ENCODE results near the gene ERI3.

ERI3 gene

DNA sequence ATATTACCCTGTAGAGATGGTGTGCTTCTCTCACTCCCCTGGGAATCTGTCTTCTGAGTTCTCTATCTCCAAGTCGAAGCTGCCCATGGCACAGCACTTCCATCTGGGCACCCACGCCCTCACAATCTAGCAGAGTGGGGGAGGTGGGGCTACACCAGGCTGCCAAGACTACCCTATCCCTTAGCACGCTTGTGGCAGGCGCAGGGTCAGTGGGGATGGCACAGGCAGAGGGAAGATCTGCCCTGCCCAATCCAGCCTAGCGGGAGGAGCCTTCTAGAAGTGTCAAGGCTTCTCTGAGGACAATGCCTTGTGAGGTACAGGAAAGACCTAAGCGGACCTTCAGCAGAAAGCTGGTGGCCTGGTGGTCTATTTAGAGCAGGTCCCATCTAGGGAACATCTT is 92.6 kb downstream of the ERI3 start:
- no peak for DNase-seq (ENCODE audit: low read depth in 2 of 2)

DNA sequence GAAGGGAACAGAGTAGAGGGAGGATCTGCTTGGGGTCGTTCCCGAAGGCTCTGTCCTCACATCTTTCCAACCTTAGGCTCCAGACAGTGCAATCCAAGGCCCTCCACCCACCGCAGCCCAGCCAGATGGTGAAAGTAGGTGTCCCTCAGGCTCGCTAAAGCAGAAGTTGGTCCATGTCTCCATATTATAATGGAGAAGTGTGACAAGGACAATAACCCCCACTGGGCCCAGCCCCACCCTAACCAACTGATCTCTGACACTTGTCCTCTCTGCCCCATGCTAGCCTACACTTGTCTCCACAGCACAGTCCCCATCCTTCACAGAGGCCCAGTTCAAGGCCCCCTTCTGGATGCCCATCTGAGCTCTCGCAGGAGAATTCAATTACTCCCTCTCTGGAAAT is 93.1 kb downstream of the ERI3 start:
- DNase-seq (ENCODE audit: low read depth in 2 of 2), result no peak

DNA sequence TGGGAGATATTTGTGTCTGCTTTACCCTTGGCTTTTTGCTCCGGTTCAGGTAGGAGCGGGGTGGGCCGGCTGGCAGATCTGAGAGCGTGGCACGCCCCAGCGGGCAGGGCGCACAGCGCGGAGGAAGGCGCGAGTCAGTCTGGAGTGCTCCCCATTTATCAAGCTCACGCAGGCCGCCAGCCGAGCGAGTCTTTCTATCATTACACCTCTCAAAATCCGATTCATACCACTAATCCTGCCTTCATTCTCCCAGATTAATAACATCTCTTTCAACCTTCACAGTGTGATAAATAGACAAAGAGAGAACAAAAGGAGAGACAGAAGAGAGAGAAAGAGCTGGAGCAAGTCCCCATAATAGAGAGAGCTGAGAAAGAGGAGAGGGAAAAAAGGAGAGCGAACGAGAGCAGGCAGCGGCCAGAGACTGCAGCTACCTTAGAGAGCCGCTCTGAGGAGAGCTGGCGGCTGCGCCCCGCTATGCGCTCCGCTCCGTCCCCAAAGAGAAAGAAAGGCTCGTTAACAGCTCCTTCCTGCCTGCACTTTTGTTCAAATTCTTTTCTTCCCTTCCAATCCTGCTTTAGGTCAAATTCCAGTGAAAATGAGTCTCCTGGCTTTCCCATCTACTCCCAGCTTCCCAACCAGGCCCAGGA is 93.8 kb downstream of the ERI3 start:
- DNase-seq (ENCODE audit: low read depth in 2 of 2), result no peak

DNA sequence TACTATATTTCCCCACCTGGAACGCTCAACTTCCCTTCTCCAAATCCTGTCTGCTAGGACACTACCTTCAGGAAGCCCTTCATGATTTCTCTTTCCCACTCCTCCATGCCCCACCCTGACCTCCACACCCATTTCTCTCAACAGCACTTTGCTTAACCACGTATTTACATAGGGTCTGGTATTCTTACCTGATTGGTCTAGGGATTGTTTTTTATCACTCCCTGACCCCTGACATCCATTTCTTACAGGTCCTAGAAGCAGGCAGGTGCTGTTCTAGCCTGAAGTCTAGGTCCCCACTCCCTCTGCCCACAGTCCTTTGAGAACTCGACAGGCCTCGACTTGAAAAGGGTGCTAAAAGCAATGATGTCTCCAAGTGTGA is 94.3 kb downstream of the ERI3 start:
- DNase-seq (ENCODE audit: low read depth in 2 of 2), result no peak

DNA sequence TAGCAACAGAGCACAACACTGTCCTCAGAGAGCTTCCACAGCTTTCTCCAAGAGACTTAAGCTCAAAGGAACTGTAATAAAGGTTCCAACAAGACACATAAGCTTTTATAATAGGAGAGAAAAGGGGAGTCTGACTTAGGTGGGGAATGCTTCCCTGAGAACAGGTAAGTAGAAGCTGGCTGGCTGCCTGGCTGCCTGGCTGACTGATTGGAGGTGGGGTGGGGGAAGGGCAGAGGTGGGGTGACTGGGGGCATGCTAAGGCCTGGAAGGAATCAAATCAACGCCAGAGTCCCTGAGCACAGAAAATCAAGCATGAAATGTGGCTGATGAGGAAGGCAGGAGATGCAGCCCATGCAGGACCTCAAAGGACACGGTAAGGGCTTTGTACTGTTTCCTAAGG is 96.0 kb downstream of the ERI3 start:
- DNase-seq (ENCODE audit: low read depth in 2 of 2), result no peak

DNA sequence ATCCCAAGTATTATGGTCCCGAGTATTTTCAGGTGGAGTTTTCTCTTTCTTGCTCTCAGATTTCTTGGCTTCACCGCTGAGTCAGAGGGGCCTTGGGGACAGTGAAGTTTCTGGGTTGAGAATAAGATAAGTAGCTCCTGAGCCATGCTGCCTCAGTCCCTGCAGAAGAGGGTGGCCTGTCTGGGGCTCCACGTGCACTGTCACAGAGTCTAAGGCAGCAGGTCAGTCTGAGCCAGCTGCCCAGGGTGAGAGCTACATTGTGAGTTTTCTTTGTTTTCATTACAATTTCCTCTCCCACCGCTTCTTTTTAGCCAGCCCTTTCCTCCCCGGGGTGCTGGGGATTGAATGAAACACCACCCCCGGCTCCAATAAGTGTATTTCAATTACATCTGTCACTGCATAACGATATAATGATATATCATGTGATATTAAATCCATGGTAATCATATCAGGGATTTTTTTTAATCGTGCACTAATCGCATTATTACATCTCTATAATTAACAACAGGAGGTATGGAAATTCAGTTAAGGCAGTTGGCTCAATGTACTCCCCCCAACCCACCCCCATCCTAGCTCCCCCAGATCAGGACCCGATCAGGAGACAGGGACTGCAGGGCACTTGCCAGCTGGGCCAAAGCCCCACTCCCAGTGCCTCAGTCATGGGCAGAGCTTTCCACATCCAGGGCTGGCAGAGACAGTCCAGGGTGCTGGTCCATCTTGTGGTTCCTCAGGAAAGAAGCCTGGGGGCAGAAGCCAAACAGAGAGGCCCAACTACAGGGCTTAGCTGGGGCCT is 98.1 kb downstream of the ERI3 start:
- no peak for DNase-seq (ENCODE audit: low read depth in 2 of 2)

DNA sequence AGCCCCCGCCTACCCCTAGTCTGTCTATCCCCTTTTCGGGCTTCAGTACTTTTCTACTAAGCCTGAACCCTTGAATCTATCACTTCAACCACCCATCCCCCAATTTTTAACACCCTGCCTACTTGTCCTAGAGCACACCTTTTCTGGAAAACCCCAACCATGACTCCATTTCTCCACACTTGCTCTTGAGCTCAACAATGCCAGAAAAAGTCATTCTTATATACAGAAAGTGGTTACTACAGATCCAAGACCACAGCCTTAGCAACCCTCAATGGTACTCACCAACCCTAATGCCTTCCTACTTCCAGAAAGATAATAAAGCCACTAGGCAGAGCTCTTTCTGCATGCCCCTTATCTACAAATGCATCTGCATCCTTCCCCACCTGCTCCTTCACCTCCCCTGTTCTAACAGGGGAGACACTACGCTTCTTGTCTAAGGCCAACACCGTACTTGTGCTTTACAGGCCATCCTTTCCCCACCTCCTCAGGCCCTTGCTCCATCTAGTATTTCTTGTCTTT is 100.6 kb downstream of the ERI3 start:
- DNase-seq (ENCODE audit: low read depth in 2 of 2), result peak in 1 of 2 donors; percentile 7

GRCh38 chr1:44251989-44252671 is 102.9 kb downstream of the ERI3 start:
- DNase-seq (ENCODE audit: low read depth in 2 of 2), result no peak

GRCh38 chr1:44251486-44251885 is 103.6 kb downstream of the ERI3 start:
- no peak for DNase-seq (ENCODE audit: low read depth in 2 of 2)

DNA sequence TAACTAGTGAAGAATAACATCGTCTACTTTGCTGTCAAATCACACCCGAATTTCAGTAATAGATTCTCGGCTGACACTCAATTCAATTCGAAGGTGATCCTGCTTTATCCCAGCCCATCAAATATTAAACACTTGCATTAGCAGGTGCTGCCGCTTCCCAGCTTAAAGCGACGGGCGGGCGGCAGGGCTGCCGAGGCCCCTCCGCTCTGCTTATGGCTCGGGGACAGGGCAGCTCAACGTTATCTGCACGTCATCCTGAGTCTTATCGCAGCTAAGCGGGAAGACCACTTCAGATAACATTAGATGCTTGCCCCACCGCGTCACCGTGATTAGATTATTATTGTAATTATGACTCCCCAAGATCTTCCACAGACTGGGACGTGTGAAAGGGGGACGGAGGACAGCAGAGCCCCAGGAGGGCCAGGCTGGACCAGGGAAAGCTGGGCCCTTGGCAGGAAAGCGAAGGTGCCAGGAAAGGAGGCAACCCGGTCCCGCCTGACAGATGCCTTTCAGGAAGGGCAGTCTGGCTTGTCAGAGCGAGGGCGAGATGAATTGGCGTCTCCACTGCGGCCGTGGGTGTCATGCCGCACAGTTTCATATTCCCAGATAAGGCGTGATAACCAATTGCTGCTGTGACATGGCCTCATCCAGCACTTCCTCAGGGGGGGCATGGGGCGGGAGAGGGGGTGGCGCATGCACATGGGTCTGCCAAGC is 104.8 kb downstream of the ERI3 start:
- DNase-seq (ENCODE audit: low read depth in 2 of 2), result no peak

GRCh38 chr1:44249543-44249942 is 105.5 kb downstream of the ERI3 start:
- DNase-seq (ENCODE audit: low read depth in 2 of 2), result no peak

- no peak for DNase-seq (ENCODE audit: low read depth in 2 of 2)
Measured at GRCh38 chr1:44246806-44247205, 108.3 kb downstream of the ERI3 start.

DNA sequence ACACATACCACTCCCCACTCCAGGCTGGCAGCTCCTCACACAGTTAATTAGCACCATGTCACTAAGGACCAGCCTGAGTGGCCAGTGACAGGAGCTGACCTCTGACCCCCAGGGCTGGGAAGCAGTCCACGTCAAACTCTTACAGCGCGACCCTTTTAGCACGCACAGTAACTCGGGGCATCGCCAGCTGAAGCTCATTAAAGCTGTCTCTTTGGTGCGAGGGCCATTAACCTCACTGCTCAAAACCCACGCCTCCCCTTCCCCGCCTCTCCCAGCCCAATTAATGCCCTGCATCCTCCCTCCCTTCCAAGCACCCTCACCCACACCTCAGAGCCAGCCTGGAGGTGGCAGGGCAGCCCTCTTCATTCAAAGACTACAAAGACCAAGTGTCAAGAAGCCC is 110.1 kb downstream of the ERI3 start:
- no peak for DNase-seq (ENCODE audit: low read depth in 2 of 2)

- no peak for DNase-seq (ENCODE audit: low read depth in 2 of 2)
Measured at GRCh38 chr1:44243782-44244495, 111.1 kb downstream of the ERI3 start.

DNA sequence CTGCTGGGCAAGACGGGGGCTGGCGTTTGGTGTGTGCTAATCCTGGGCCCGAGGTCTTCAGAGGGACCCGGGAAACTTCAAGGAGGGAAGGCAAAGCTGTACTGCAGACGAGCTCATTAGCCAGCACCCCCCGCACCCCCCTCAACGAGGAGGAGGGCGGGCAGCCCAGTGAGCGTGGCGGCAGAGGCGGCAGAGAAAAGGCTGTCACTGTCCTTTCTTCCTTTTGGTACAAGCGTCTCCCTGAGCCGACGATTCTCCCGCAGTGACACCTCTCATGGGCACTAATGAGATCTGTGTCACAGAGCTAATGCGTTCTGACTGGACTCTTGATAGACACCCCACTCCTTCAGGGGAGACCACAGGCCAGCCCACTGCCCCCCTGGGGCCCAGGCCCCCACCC is 112.3 kb downstream of the ERI3 start:
- DNase-seq (ENCODE audit: low read depth in 2 of 2), result no peak

GRCh38 chr1:44240802-44241671 is 114.0 kb downstream of the ERI3 start:
- no peak for DNase-seq (ENCODE audit: low read depth in 2 of 2)

GRCh38 chr1:44239961-44240371 is 115.1 kb downstream of the ERI3 start:
- no peak for DNase-seq (ENCODE audit: low read depth in 2 of 2)

GRCh38 chr1:44239331-44239960 is 115.6 kb downstream of the ERI3 start:
- no peak for DNase-seq (ENCODE audit: low read depth in 2 of 2)

DNA sequence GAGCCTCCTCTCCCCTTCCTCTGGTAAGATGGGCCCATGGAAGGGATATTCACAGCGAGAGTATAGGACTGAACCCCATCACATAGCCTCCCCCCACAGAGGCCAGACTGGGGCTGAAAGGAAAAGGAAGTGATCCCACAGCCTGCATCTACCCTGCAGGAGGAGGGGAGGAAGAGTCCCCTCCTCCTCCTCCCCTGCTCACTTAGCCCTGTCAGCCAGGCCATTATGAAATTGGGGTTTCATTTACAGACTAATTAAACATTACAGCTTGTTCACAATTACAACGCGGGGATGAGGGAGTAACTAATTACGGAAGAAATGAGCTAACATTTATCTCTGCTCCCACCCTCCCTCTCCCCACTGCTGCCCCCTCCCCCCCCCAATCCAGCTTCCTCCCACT is 116.4 kb downstream of the ERI3 start:
- DNase-seq (ENCODE audit: low read depth in 2 of 2), result no peak
